ENCODE results near the gene GNG3.

- TF ChIP-seq POLR2AphosphoS5 (IDR thresholded peaks at IDR 0.05) (no peak), CTCF (IDR thresholded peaks at IDR 0.05) (no peak), POLR2A (IDR thresholded peaks at IDR 0.05) (no peak)
Measured at GRCh38 chr11:62757846-62758788, 50.6 kb downstream of the GNG3 start.

Measured in prostate gland (tissue), 2 donors.